ENCODE data around the gene RGS8.

DNA sequence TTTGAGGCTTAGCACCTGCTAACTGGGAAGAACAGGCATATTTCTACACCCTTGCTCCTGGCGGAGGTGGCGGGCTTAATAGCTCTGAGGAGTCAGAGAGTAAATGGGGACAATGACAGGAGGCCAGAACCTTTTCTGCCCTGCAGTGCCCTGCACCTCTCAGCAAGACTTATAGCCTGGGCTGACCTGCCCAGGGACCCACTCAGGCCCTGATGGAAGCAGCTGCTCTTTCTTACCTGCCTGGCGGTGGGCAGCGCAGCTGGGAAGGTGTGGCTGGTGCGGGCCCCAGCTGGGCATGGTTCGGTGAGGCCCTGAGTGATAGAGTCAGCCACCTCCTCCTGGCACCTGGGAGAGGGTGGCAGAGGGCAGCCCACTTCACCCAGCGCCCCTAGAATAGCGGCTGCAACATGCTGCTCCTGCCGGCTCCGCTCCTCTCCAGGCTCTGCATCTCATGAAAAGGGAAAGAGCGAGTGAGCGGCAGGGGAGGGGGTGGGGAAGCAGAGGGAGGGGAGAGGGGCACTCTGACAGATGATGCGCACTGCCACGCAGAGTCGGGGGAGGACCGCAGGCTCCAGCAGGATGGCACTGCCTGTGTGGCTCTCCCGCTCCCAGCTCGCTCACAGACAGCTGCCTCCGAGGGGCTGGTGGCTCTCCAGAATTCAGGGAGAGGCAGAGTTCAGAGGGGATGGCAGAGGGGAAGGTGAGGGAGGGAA, at the start of gene RGS8:
- no peak for TF ChIP-seq ZNF274 (IDR thresholded peaks at IDR 0.05; ENCODE audit: low read depth, low read length)
- TF ChIP-seq YY1 (IDR thresholded peaks at IDR 0.05; ENCODE audit: insufficient read depth, insufficient read length), result no peak

Measured in NT2/D1 (cell line).